Adrenal gland (tissue), 12 donors: ENCODE data around the gene MIA2. TPM values are rescaled to one million over a fixed set of nuclear protein-coding genes. Genes with fewer than 3 reads are reported as not detected.

Experiments
- DNase-seq, 7 donors: peaks; one replicate each; pipeline ENCODE4 v3.0.0-alpha.2; 2019 to 2020
- H3K27ac ChIP-seq, 5 donors: fragments of 200-600 bp; sonication (generic) in 4 of 5; 1 replicate in 3 of 5; 2 replicates in 2 of 5; pipeline versions ENCODE4 v1.5.1 to v1.8.0; 2016 to 2020; ENCODE audit warnings: mild to moderate bottlenecking in 1 of 5
- H3K27me3 ChIP-seq: fragments of 200-600 bp; 2 replicates; pipeline ENCODE4 v1.8.0; 2021
- H3K36me3 ChIP-seq, 2 donors: fragments of 200-600 bp; replicated peaks in 1 of 2; 1 replicate in 1 of 2; 2 replicates in 1 of 2; pipeline versions ENCODE4 v1.5.1 to v1.8.0; 2018 to 2022
- H3K4me1 ChIP-seq, 2 donors: fragments of 200-600 bp; replicated peaks in 1 of 2; 1 replicate in 1 of 2; 2 replicates in 1 of 2; pipeline versions ENCODE4 v1.5.1 to v1.8.0; 2018 to 2021
- H3K4me3 ChIP-seq, 4 donors: fragments of 200-600 bp; sonication (generic) in 3 of 4; one replicate each; pipeline ENCODE4 v1.5.1; 2016 to 2018
- H3K9me3 ChIP-seq, 3 donors: fragments of 200-600 bp; sonication (generic) in 1 of 3; replicated peaks in 1 of 3; 1 replicate in 2 of 3; 2 replicates in 1 of 3; pipeline versions ENCODE4 v1.5.1 to v1.8.0; 2016 to 2021
- CTCF ChIP-seq, 6 experiments: fragments of 450-650 bp in 4 of 6; fragments of 200-600 bp in 2 of 6; sonication (generic) in 1 of 6; IDR thresholded peaks; 1 replicate in 5 of 6; 2 replicates in 1 of 6; pipeline versions ENCODE4 v1.5.1 to v1.8.0; 2016 to 2021; ENCODE audit warnings: antibody characterized with exemption in 6 of 6, mild to moderate bottlenecking in 2 of 6, moderate library complexity in 1 of 6
- POLR2A ChIP-seq, 2 donors: fragments of 450-650 bp; IDR thresholded peaks; one replicate each; pipeline ENCODE4 v1.6.1; 2017; ENCODE audit warnings: antibody characterized with exemption in 2 of 2, mild to moderate bottlenecking in 2 of 2, moderate library complexity in 1 of 2
- WGBS, 4 donors: extraction: QIAGEN DNeasy Blood & Tissue Kit in 2 of 4; methylation state at CpG; one replicate each; pipeline versions ENCODE4 v1.1.5 to v1.1.7; 2013 to 2017; 5-methylcytosine and 5-hydroxymethylcytosine counted together
- intact Hi-C, 2 donors: fragments of 100-400 bp; cut with DNase I; formaldehyde crosslinking; loops; one replicate each; pipeline versions ENCODE4 v1.14.1 to v1.15.0; 2022 to 2023
- polyA plus RNA-seq, 3 donors: library from polyadenylated mRNA; stranded (reverse); fragments of 200-250 nt in 2 of 3; fragments of 350-450 nt in 1 of 3; fragmentation: Illumina TruSeq in 1 of 3; extraction: RNeasy Lipid Tissue Mini Kit (QIAGEN cat#74804) in 1 of 3; gene quantifications; one replicate each; pipeline ENCODE4 v1.2.3, GENCODE V29; 2013 to 2014
- total RNA-seq, 9 donors: library from RNA; depleted of rRNA in 4 of 9; stranded (reverse); fragments of >200 nt in 4 of 9; fragments of 120-200 nt in 1 of 9; fragmentation: NEBNext Ultra II Directional in 1 of 9; extraction: Animal tissue kit (Norgen Biotek cat#: 25700) in 1 of 9; gene quantifications; one replicate each; pipeline versions ENCODE4 v1.1.0 to v1.2.4, GENCODE V29; 2013 to 2023
- donor health status: healthy with polysubstance abuse.
- donor health status: Bipolar disorder and iron deficiency.
- donor health status: DM: yes; HTN: yes; CAD: no.
- donor health status: DM: no; HTN: no; CAD: no.
- donor health status: DM: no; HTN: no; CAD: no.
- donor health status: DM: yes; HTN: yes; CAD: no.

The MIA2 gene
- total and polyA plus RNA-seq, 12 donors = 24.8 to 62.0 (median 41.5) TPM

- intact Hi-C loops = no loop called here
- Histone ChIP-seq H3K9me3 (no peaks in the 10 kb centered on the region), H3K27me3 (no peaks in the 10 kb centered on the region), H3K27ac (peak overlapping the region in 1 of 5 donors; percentile 40), H3K4me3 (no peak overlapping the region), H3K4me1 (peaks cover 0 to 4% of the 10 kb centered on the region in 2 donors), H3K36me3 (peaks cover 0 to 35% of the 10 kb centered on the region in 2 donors)
- no peak for DNase-seq
- WGBS, 4 donors = 42 to 69% (median 51%) methylated on average over 4 of the region's 4 CpGs
- no peak for TF ChIP-seq CTCF (IDR thresholded peaks at IDR 0.05)
- TF ChIP-seq POLR2A (IDR thresholded peaks at IDR 0.05) = no peak
These were observed 162.0 kb downstream of the MIA2 start for GRCh38 chr14:39395555-39396254.

DNA sequence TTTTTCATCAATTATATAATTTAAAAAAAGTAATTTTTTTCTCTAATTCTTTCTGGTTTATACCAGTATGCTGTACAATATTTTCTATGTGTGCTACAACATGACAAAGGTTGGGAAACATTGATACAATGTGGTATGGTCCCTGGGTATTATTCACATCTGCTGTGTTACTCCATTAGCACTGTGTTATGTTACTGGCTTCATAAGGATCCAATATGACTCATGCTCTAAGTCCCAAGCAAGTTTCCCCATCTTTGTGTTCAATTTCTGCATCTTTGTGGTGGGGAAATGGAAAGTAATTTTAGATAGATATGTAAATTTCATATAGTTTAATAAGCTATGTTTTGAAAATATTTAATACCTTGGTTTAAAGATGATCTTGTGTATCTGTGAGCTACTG lies 162.7 kb downstream of the MIA2 start:
- Histone ChIP-seq H3K36me3 (peaks cover 0 to 38% of the 10 kb centered on the region in 2 donors), H3K27me3 (no peaks in the 10 kb centered on the region), H3K4me1 (peaks cover 0 to 4% of the 10 kb centered on the region in 2 donors), H3K9me3 (no peaks in the 10 kb centered on the region), H3K4me3 (no peak overlapping the region), H3K27ac (no peak overlapping the region)
- DNase-seq = no peak
- TF ChIP-seq POLR2A (IDR thresholded peaks at IDR 0.05) (no peak), CTCF (IDR thresholded peaks at IDR 0.05) (no peak)
- intact Hi-C loops = no loop called here

DNA sequence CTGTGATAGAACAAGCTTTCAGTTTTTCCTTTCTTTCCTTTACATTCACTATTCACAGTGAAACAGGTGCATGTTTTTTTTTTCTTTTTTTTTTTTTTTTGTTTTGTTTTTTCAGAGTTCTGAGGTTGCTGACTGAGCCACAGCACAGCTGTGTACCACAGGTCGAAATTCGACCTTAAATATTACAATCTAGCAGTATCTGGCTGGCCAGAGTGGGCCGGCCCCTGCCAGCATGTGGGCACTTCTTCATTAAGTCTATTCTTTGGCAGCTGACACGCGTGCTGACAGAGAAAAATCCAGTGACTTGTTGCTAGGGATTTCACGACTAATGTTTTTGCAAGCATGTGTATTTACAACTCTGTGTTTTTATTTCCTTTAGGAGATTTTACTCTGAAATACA lies 164.7 kb downstream of the MIA2 start:
- H3K27ac ChIP-seq = no peak overlapping the region
- H3K4me1 ChIP-seq = peaks cover 0 to 4% of the 10 kb centered on the region in 2 donors
- no peak overlapping the region for H3K4me3 ChIP-seq
- DNase-seq = no peak
- H3K27me3 ChIP-seq = no peaks in the 10 kb centered on the region
- intact Hi-C loops = no loop called here
- 86 to 91% (median 88%) methylated on average over 6 of the region's 6 CpGs for WGBS, 4 donors
- no peak for TF ChIP-seq POLR2A (IDR thresholded peaks at IDR 0.05)
- no peak for TF ChIP-seq CTCF (IDR thresholded peaks at IDR 0.05)
- peaks cover 0 to 38% of the 10 kb centered on the region in 2 donors for H3K36me3 ChIP-seq
- no peaks in the 10 kb centered on the region for H3K9me3 ChIP-seq

DNA sequence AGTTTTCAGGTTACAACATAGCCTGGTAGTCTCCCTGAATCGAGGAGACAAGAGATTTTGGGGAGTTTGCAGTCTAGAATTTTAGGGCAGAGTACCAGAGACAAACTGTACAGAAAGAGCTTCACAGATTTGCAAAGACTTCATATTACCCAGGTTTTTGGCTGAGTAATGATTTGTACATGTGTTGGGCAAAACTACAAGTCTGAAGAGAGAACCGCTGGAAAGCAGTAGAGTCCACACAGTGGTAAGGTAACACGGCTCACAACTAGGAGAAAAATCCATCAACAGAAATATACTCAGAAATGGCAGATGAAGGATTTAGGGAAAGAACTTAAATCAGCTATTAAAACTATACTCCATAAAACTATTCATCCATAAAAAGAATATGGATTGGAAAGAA lies 172.8 kb downstream of the MIA2 start:
- Histone ChIP-seq H3K27ac (peak overlapping the region in 3 of 5 donors; percentile 11 to 71 (median 62)), H3K36me3 (no peaks in the 10 kb centered on the region), H3K4me1 (peaks cover 0 to 22% of the 10 kb centered on the region in 2 donors), H3K27me3 (no peaks in the 10 kb centered on the region), H3K9me3 (no peaks in the 10 kb centered on the region), H3K4me3 (no peak overlapping the region)
- no peak for TF ChIP-seq POLR2A (IDR thresholded peaks at IDR 0.05)
- TF ChIP-seq CTCF (IDR thresholded peaks at IDR 0.05) = no peak
- 52 to 84% (median 74%) methylated on average over 3 of the region's 3 CpGs for WGBS, 4 donors
- no peak for DNase-seq
- intact Hi-C loops = no loop called here
